Measurements from ENCODE around the gene SLC16A10.
"Not testable (repeated sequence)": the region's sequence is repeated elsewhere in the genome, so short reads cannot be mapped to it uniquely, and the experiment has no call there.

SLC16A10 gene

GRCh38 chr6:111132669-111133068, 45.4 kb downstream of the SLC16A10 start:
- not testable (repeated sequence) for DNase-seq (ENCODE audit: low read depth, low spot score)

- not testable (repeated sequence) for DNase-seq (ENCODE audit: low read depth, low spot score)
These were observed 47.0 kb downstream of the SLC16A10 start for GRCh38 chr6:111134236-111134869.

- DNase-seq (ENCODE audit: low read depth, low spot score): not testable (repeated sequence)
These were observed 50.3 kb downstream of the SLC16A10 start for GRCh38 chr6:111137489-111138093.

- no peak for DNase-seq (ENCODE audit: low read depth, low spot score)
These were observed 60.1 kb downstream of the SLC16A10 start for GRCh38 chr6:111147440-111147839.

GRCh38 chr6:111148110-111148509, 60.8 kb downstream of the SLC16A10 start:
- no peak for DNase-seq (ENCODE audit: low read depth, low spot score)

GRCh38 chr6:111150577-111150976, 63.3 kb downstream of the SLC16A10 start:
- DNase-seq (ENCODE audit: low read depth, low spot score): no peak

GRCh38 chr6:111154981-111155380, 67.7 kb downstream of the SLC16A10 start:
- DNase-seq (ENCODE audit: low read depth, low spot score): no peak

GRCh38 chr6:111157412-111157811, 70.1 kb downstream of the SLC16A10 start:
- DNase-seq (ENCODE audit: low read depth, low spot score): no peak

- DNase-seq (ENCODE audit: low read depth, low spot score): no peak
These were observed 72.3 kb downstream of the SLC16A10 start for GRCh38 chr6:111159633-111160032.

- no peak for DNase-seq (ENCODE audit: low read depth, low spot score)
These were observed 74.3 kb downstream of the SLC16A10 start for GRCh38 chr6:111161650-111162049.

- no peak for DNase-seq (ENCODE audit: low read depth, low spot score)
These were observed 75.2 kb downstream of the SLC16A10 start for GRCh38 chr6:111162504-111162903.

- no peak for DNase-seq (ENCODE audit: low read depth, low spot score)
These were observed 84.5 kb downstream of the SLC16A10 start for GRCh38 chr6:111171577-111172400.

GRCh38 chr6:111172563-111172962, 85.3 kb downstream of the SLC16A10 start:
- DNase-seq (ENCODE audit: low read depth, low spot score): no peak

GRCh38 chr6:111173341-111173740, 86.0 kb downstream of the SLC16A10 start:
- no peak for DNase-seq (ENCODE audit: low read depth, low spot score)

- no peak for DNase-seq (ENCODE audit: low read depth, low spot score)
These were observed 86.6 kb downstream of the SLC16A10 start for GRCh38 chr6:111173946-111174345.

- DNase-seq (ENCODE audit: low read depth, low spot score): no peak
These were observed 87.8 kb downstream of the SLC16A10 start for GRCh38 chr6:111175109-111175508.

- no peak for DNase-seq (ENCODE audit: low read depth, low spot score)
These were observed 88.9 kb downstream of the SLC16A10 start for GRCh38 chr6:111176038-111176759.

GRCh38 chr6:111176760-111177099, 89.4 kb downstream of the SLC16A10 start:
- no peak for DNase-seq (ENCODE audit: low read depth, low spot score)

GRCh38 chr6:111177131-111177530, 89.8 kb downstream of the SLC16A10 start:
- DNase-seq (ENCODE audit: low read depth, low spot score): no peak

GRCh38 chr6:111183702-111184517, 96.6 kb downstream of the SLC16A10 start:
- no peak for DNase-seq (ENCODE audit: low read depth, low spot score)

- peak; percentile 40 for DNase-seq (ENCODE audit: low read depth, low spot score)
These were observed 97.7 kb downstream of the SLC16A10 start for GRCh38 chr6:111184827-111185532.
